NCI-H510A treated with DMSO at 0.1 percent for 48 hours (cell line): ENCODE results near the gene CAST.
"Not testable (repeated sequence)": the region's sequence is repeated elsewhere in the genome, so short reads cannot be mapped to it uniquely, and the experiment has no call there.

Source experiments
- DNase-seq: peaks from one replicate; lab custom pipeline; 2025; lab: John Stamatoyannopoulos, UW

CAST gene

GRCh38 chr5:96781031-96781971, 119.1 kb downstream of the CAST start:
- DNase-seq: no peak

GRCh38 chr5:96783326-96783725, 121.2 kb downstream of the CAST start:
- no peak for DNase-seq

- no peak for DNase-seq
Measured at GRCh38 chr5:96785326-96786109, 123.3 kb downstream of the CAST start.

GRCh38 chr5:96788112-96788749, 126.1 kb downstream of the CAST start:
- no peak for DNase-seq

GRCh38 chr5:96789794-96790330, 127.7 kb downstream of the CAST start:
- no peak for DNase-seq

- no peak for DNase-seq
Measured at GRCh38 chr5:96790961-96791504, 128.9 kb downstream of the CAST start.

- no peak for DNase-seq
Measured at GRCh38 chr5:96794757-96795156, 132.6 kb downstream of the CAST start.

GRCh38 chr5:96795626-96796025, 133.4 kb downstream of the CAST start:
- DNase-seq: no peak

GRCh38 chr5:96796434-96796833, 134.3 kb downstream of the CAST start:
- no peak for DNase-seq

- DNase-seq: not testable (repeated sequence)
Measured at GRCh38 chr5:96801718-96802117, 139.5 kb downstream of the CAST start.

- peak; percentile 42 for DNase-seq
Measured at GRCh38 chr5:96807075-96807654, 145.0 kb downstream of the CAST start.

GRCh38 chr5:96808541-96808828, 146.3 kb downstream of the CAST start:
- no peak for DNase-seq

- no peak for DNase-seq
Measured at GRCh38 chr5:96808868-96809558, 146.8 kb downstream of the CAST start.

- DNase-seq: no peak
Measured at GRCh38 chr5:96809921-96810320, 147.7 kb downstream of the CAST start.

GRCh38 chr5:96812851-96813250, 150.7 kb downstream of the CAST start:
- no peak for DNase-seq

- no peak for DNase-seq
Measured at GRCh38 chr5:96814041-96814440, 151.9 kb downstream of the CAST start.

- DNase-seq: no peak
Measured at GRCh38 chr5:96816411-96816939, 154.3 kb downstream of the CAST start.

GRCh38 chr5:96816991-96817390, 154.8 kb downstream of the CAST start:
- DNase-seq: no peak

- no peak for DNase-seq
Measured at GRCh38 chr5:96817506-96817905, 155.3 kb downstream of the CAST start.

- DNase-seq: no peak
Measured at GRCh38 chr5:96818125-96818788, 156.1 kb downstream of the CAST start.
